Endothelial cell of umbilical vein (primary cell): ENCODE measurements around the gene SLC9C1.

Source experiments
- CTCF ChIP-seq, 2 donors: IDR thresholded peaks; 1 replicate in 1 of 2; 2 replicates in 1 of 2; pipeline ENCODE4 v1.5.1; 2011; ENCODE audit warnings: low read length in 2 of 2, mild to moderate bottlenecking in 2 of 2, moderate library complexity in 2 of 2, control low read depth in 1 of 2, inconsistent platforms in 1 of 2, low read depth in 1 of 2; ENCODE audit not compliant: insufficient read depth in 1 of 2; ENCODE audit errors: extremely low read depth in 1 of 2
- JUN ChIP-seq: IDR thresholded peaks from 2 replicates; pipeline ENCODE4 v1.6.1; 2011; ENCODE audit warnings: borderline replicate concordance, low read depth; ENCODE audit not compliant: insufficient read length, insufficient read depth
- POLR2A ChIP-seq: IDR thresholded peaks from 2 replicates; pipeline ENCODE4 v1.6.1; 2012; ENCODE audit warnings: low read depth, mild to moderate bottlenecking, control low read depth, low read length
- POLR2AphosphoS5 ChIP-seq: IDR thresholded peaks from 2 replicates; pipeline ENCODE4 v1.6.1; 2012; ENCODE audit warnings: low read depth, mild to moderate bottlenecking, control low read depth, low read length, moderate library complexity; ENCODE audit not compliant: insufficient read depth

- no peak for TF ChIP-seq POLR2AphosphoS5
- TF ChIP-seq CTCF (IDR thresholded peaks at IDR 0.05; ENCODE audit: extremely low read depth in 1 of 2, insufficient read depth in 1 of 2, low read depth in 1 of 2, low read length in 2 of 2), result no peak
- TF ChIP-seq POLR2A, result no peak
- TF ChIP-seq JUN, result no peak
Observed at GRCh38 chr3:112341386-112341785, 47.4 kb upstream of the SLC9C1 start.
